ENCODE measurements around the gene UNC5C.

Gene UNC5C

DNA sequence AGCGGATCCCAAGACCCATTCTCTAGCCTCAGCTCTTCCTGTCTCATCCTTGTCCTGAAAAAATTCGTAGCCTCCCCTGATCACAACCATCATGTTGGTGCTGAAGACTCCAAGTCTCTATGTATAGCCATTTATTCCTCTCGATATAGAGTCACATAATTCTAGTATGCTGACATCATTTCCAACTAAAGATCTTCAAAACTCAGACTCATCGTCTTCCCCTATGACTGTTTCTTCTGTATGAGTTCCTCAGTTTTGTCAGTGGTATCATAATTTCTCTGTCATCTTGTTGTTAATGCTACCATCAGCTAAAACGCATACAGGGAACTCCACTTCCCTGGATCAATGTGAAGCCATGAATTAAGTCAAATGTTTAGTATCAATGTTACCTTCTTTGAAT lies 41.2 kb downstream of the UNC5C start:
- Histone ChIP-seq H3K27me3 (ENCODE audit: control insufficient read depth, insufficient read depth, low read length, poor library complexity, severe bottlenecking) (no peaks in the 10 kb centered on the region), H3K4me1 (ENCODE audit: control insufficient read depth, insufficient read depth, low read length) (no peaks in the 10 kb centered on the region), H3K9me3 (ENCODE audit: control insufficient read depth, low read length) (no peaks in the 10 kb centered on the region), H3K4me3 (ENCODE audit: insufficient read depth, low read depth, low read length) (no peak overlapping the region), H3K27ac (ENCODE audit: insufficient read depth, low read depth, low read length, poor library complexity, severe bottlenecking) (no peak overlapping the region), H3K36me3 (ENCODE audit: control insufficient read depth, insufficient read depth, low read length) (no peaks in the 10 kb centered on the region)
- WGBS, 2 experiments: 91 to 93% methylated on average over 5 of the region's 5 CpGs

DNA sequence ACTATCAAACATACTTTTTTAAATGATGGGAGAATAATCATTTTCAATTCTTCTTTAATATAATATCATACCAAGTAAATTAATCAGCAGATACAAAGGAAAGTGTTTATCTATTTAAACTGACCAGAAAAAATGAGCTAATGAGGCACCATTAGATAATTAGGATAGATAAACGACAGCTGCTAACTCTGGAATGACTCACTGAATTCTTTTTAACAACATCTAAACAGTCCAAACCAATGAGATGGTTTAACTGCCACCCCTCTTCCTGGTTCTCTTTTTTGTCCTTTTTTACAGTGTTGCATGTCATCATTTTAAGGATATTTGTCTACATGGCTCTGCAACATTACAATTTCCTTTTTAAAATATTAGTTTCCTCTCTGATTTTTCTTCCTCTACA lies 41.6 kb downstream of the UNC5C start:
- H3K36me3 ChIP-seq (ENCODE audit: control insufficient read depth, insufficient read depth, low read length): no peaks in the 10 kb centered on the region
- H3K27me3 ChIP-seq (ENCODE audit: control insufficient read depth, insufficient read depth, low read length, poor library complexity, severe bottlenecking): no peaks in the 10 kb centered on the region
- WGBS, 2 experiments: 80 to 93% methylated on average over 1 of the region's 1 CpG
- H3K4me1 ChIP-seq (ENCODE audit: control insufficient read depth, insufficient read depth, low read length): no peaks in the 10 kb centered on the region
- no peak overlapping the region for H3K27ac ChIP-seq (ENCODE audit: insufficient read depth, low read depth, low read length, poor library complexity, severe bottlenecking)
- no peak overlapping the region for H3K4me3 ChIP-seq (ENCODE audit: insufficient read depth, low read depth, low read length)
- no peaks in the 10 kb centered on the region for H3K9me3 ChIP-seq (ENCODE audit: control insufficient read depth, low read length)

DNA sequence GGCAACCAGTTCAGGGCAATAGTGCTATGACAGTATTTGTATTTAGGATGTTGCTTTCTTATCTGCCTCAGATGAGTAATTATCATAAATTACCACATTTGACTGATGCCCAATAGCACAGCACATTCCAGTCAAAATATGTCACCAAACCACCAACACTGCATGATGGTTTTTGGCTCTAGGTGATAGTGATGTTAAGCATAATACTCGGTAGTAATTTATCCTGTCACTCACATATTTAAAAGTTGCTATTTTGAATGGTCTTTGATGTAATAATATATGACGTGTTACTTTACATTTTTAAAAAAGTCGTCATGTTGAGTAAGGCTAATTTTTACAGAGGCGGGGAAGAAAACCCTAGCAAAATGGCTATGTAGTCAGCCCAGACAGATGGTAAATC lies 42.5 kb downstream of the UNC5C start:
- Histone ChIP-seq H3K36me3 (ENCODE audit: control insufficient read depth, insufficient read depth, low read length) (no peaks in the 10 kb centered on the region), H3K27ac (ENCODE audit: insufficient read depth, low read depth, low read length, poor library complexity, severe bottlenecking) (no peak overlapping the region), H3K4me3 (ENCODE audit: insufficient read depth, low read depth, low read length) (no peak overlapping the region), H3K27me3 (ENCODE audit: control insufficient read depth, insufficient read depth, low read length, poor library complexity, severe bottlenecking) (no peaks in the 10 kb centered on the region), H3K9me3 (ENCODE audit: control insufficient read depth, low read length) (no peaks in the 10 kb centered on the region), H3K4me1 (ENCODE audit: control insufficient read depth, insufficient read depth, low read length) (no peaks in the 10 kb centered on the region)
- 98 to 99% methylated on average over 3 of the region's 4 CpGs for WGBS, 2 experiments

DNA sequence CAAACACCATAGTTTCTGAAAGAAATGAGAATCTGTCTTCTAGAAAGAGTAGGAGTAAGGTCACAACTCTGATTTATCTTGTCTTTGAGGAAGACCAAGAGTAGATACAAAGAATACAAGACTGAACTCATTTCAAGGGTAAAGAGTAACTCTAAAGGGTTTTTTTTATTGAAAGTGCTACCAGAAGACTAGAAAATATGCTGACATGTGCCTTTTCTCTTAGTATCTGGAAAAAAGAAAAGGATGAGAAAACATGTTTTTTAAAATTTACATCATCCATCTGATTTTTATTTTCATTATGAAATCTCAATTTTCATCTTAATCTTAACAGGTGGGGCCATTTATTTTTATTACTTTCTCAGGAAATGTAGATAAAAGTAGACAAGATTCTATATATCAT lies 43.0 kb downstream of the UNC5C start:
- Histone ChIP-seq H3K4me3 (ENCODE audit: insufficient read depth, low read depth, low read length) (no peak overlapping the region), H3K9me3 (ENCODE audit: control insufficient read depth, low read length) (no peaks in the 10 kb centered on the region), H3K36me3 (ENCODE audit: control insufficient read depth, insufficient read depth, low read length) (no peaks in the 10 kb centered on the region), H3K27ac (ENCODE audit: insufficient read depth, low read depth, low read length, poor library complexity, severe bottlenecking) (peak overlapping the region; percentile 31), H3K27me3 (ENCODE audit: control insufficient read depth, insufficient read depth, low read length, poor library complexity, severe bottlenecking) (no peaks in the 10 kb centered on the region), H3K4me1 (ENCODE audit: control insufficient read depth, insufficient read depth, low read length) (no peaks in the 10 kb centered on the region)

DNA sequence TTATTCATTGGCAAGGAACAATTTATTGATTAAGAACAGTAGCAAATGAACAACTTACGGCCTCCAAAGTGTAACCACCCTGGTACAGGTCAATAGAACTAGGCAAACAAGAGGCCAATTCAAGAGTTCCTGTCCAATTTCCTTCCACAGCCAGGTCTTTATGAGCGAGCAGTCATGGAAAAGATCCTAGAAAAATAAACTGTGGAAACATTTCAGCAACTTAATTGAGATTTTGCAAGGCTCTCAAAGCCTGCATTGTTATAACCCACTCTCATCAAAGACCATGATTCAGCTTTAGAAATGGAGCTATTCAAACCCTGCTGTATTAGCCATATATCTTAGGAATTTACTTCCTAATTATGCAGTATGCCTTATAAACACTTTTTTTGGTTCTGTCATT lies 43.6 kb downstream of the UNC5C start:
- Histone ChIP-seq H3K27me3 (ENCODE audit: control insufficient read depth, insufficient read depth, low read length, poor library complexity, severe bottlenecking) (no peaks in the 10 kb centered on the region), H3K4me3 (ENCODE audit: insufficient read depth, low read depth, low read length) (no peak overlapping the region), H3K4me1 (ENCODE audit: control insufficient read depth, insufficient read depth, low read length) (no peaks in the 10 kb centered on the region), H3K9me3 (ENCODE audit: control insufficient read depth, low read length) (no peaks in the 10 kb centered on the region), H3K27ac (ENCODE audit: insufficient read depth, low read depth, low read length, poor library complexity, severe bottlenecking) (no peak overlapping the region), H3K36me3 (ENCODE audit: control insufficient read depth, insufficient read depth, low read length) (no peaks in the 10 kb centered on the region)
- 92 to 93% methylated on average over 2 of the region's 2 CpGs for WGBS, 2 experiments

DNA sequence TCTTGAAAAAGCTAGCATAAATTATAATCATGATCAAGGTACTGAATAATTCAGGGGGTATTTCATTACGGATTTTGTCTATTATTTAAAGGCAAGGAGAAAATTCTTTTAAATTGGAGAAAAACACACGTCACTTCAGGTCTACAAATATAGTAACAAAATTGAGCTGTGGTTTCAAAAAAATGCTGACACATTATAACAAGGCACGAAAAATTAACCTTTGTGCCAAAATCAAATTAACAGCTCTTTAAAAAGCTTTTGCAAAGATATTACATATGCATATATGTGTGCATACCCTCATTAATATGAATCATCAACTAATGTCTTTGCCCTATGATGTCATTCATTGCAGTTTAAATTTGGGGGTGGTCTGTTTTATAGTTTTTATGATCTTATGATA lies 44.3 kb downstream of the UNC5C start:
- 92 to 100% methylated on average over 3 of the region's 3 CpGs for WGBS, 2 experiments
- Histone ChIP-seq H3K4me3 (ENCODE audit: insufficient read depth, low read depth, low read length) (no peak overlapping the region), H3K27me3 (ENCODE audit: control insufficient read depth, insufficient read depth, low read length, poor library complexity, severe bottlenecking) (no peaks in the 10 kb centered on the region), H3K36me3 (ENCODE audit: control insufficient read depth, insufficient read depth, low read length) (no peaks in the 10 kb centered on the region), H3K27ac (ENCODE audit: insufficient read depth, low read depth, low read length, poor library complexity, severe bottlenecking) (no peak overlapping the region), H3K9me3 (ENCODE audit: control insufficient read depth, low read length) (no peaks in the 10 kb centered on the region), H3K4me1 (ENCODE audit: control insufficient read depth, insufficient read depth, low read length) (no peaks in the 10 kb centered on the region)

DNA sequence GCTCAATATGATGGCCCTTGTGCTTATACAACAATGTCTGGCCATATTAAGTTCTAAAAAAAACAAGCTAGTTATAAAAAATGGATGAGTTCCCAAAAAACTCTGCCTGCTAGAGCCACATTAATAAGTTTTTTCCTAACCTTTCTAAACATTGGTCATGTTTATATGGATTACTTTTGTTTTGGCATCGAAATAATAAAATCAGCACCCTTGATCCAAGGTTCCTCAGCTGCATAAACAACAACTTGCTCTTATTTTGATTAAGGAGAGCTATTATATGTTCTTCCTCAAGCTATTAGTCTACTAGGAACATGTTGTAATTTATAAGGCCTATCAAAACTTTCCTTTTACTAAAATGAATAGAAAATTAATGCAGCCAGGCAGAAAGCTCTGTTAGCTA lies 48.4 kb downstream of the UNC5C start:
- Histone ChIP-seq H3K9me3 (ENCODE audit: control insufficient read depth, low read length) (no peaks in the 10 kb centered on the region), H3K27me3 (ENCODE audit: control insufficient read depth, insufficient read depth, low read length, poor library complexity, severe bottlenecking) (no peaks in the 10 kb centered on the region), H3K27ac (ENCODE audit: insufficient read depth, low read depth, low read length, poor library complexity, severe bottlenecking) (no peak overlapping the region), H3K36me3 (ENCODE audit: control insufficient read depth, insufficient read depth, low read length) (no peaks in the 10 kb centered on the region), H3K4me1 (ENCODE audit: control insufficient read depth, insufficient read depth, low read length) (no peaks in the 10 kb centered on the region), H3K4me3 (ENCODE audit: insufficient read depth, low read depth, low read length) (no peak overlapping the region)
- no CpG with 5 or more reads among the region's 1 CpG for WGBS, 2 experiments

DNA sequence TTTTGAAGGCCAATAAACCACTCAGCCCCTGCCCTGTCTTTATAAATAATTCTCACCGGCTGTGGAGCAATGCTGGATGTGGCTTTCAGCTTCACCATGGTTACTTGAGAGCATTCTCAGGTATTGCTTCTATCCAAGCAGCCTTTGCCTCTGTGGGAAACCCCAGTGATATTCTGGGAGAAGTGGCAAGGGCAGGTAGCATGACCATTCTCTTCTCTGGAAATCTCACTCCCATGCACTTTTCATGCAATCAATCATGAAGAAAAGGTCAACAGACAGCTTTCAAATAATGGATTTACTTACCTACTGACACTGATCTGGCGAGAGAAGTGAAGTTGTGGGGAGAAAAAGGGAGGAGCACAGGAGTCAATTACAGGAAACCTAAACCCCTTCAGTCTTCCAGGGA lies 49.5 kb downstream of the UNC5C start:
- Histone ChIP-seq H3K4me1 (ENCODE audit: control insufficient read depth, insufficient read depth, low read length) (no peaks in the 10 kb centered on the region), H3K27me3 (ENCODE audit: control insufficient read depth, insufficient read depth, low read length, poor library complexity, severe bottlenecking) (no peaks in the 10 kb centered on the region), H3K9me3 (ENCODE audit: control insufficient read depth, low read length) (no peaks in the 10 kb centered on the region), H3K36me3 (ENCODE audit: control insufficient read depth, insufficient read depth, low read length) (no peaks in the 10 kb centered on the region), H3K4me3 (ENCODE audit: insufficient read depth, low read depth, low read length) (no peak overlapping the region), H3K27ac (ENCODE audit: insufficient read depth, low read depth, low read length, poor library complexity, severe bottlenecking) (no peak overlapping the region)
- WGBS, 2 experiments: 82 to 95% methylated on average over 1 to 2 of the region's 2 CpGs

DNA sequence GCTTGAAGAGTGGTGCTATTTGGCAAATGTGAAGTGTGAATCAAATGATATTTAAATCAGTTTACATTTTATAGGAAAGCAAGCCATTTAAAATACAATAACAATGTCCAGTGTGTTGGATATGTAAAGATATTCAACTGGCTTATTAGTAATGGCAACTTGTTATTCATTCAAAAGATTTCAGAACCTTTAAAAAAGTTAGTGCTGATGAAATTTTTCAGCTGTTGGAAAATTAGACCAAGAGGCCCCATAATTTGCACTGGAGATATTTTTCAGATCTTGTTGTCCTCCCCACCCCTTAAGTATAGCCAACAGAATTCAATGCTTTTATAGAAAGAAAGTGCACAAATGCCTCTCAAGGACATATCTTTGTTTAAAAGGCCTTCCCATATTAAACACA lies 54.6 kb downstream of the UNC5C start:
- Histone ChIP-seq H3K9me3 (ENCODE audit: control insufficient read depth, low read length) (no peaks in the 10 kb centered on the region), H3K36me3 (ENCODE audit: control insufficient read depth, insufficient read depth, low read length) (no peaks in the 10 kb centered on the region), H3K4me1 (ENCODE audit: control insufficient read depth, insufficient read depth, low read length) (no peaks in the 10 kb centered on the region), H3K27me3 (ENCODE audit: control insufficient read depth, insufficient read depth, low read length, poor library complexity, severe bottlenecking) (no peaks in the 10 kb centered on the region), H3K27ac (ENCODE audit: insufficient read depth, low read depth, low read length, poor library complexity, severe bottlenecking) (no peak overlapping the region), H3K4me3 (ENCODE audit: insufficient read depth, low read depth, low read length) (no peak overlapping the region)

DNA sequence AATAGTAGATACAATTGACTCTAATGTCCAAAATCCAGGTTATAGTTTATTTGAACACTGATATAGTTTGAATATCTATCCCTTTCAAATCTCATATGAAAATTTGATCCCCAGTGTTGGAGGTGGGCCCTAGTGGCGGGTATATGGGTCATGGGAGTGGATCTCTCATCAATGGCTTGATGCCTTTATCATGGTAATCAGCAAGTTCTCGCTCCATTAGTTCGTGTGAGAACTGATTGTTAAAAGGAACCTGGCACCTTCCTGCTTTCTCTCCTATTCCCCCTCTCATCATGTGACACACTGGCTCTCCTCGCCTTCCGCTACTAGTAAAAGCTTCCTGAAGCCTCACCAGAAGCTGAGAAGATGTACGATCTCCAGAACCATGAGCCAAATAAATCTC lies 70.1 kb downstream of the UNC5C start:
- Histone ChIP-seq H3K4me3 (ENCODE audit: insufficient read depth, low read depth, low read length) (no peak overlapping the region), H3K27ac (ENCODE audit: insufficient read depth, low read depth, low read length, poor library complexity, severe bottlenecking) (no peak overlapping the region), H3K27me3 (ENCODE audit: control insufficient read depth, insufficient read depth, low read length, poor library complexity, severe bottlenecking) (no peaks in the 10 kb centered on the region), H3K4me1 (ENCODE audit: control insufficient read depth, insufficient read depth, low read length) (no peaks in the 10 kb centered on the region), H3K36me3 (ENCODE audit: control insufficient read depth, insufficient read depth, low read length) (no peaks in the 10 kb centered on the region), H3K9me3 (ENCODE audit: control insufficient read depth, low read length) (no peaks in the 10 kb centered on the region)
- 86 to 88% methylated on average over 6 of the region's 6 CpGs for WGBS, 2 experiments

DNA sequence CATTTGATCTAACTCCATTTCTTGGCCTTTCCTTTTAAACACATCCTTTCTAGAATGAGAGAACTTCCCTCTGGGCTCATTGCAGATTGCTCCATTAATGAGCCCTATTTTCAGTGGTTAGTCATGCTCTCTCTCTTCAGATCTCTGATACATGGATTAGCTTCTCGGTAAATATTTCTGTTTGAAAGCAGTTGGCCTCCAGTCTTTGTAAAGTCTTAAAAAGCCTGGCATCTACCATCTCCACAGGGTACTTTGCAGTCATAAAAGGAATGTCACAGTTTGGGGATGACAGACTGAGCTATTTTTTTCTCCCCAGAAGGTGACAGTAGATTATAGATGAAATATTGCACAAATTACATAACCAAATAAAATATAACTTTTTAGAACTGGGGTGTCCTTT lies 72.7 kb downstream of the UNC5C start:
- Histone ChIP-seq H3K36me3 (ENCODE audit: control insufficient read depth, insufficient read depth, low read length) (no peaks in the 10 kb centered on the region), H3K4me3 (ENCODE audit: insufficient read depth, low read depth, low read length) (no peak overlapping the region), H3K27me3 (ENCODE audit: control insufficient read depth, insufficient read depth, low read length, poor library complexity, severe bottlenecking) (no peaks in the 10 kb centered on the region), H3K27ac (ENCODE audit: insufficient read depth, low read depth, low read length, poor library complexity, severe bottlenecking) (no peak overlapping the region), H3K9me3 (ENCODE audit: control insufficient read depth, low read length) (no peaks in the 10 kb centered on the region), H3K4me1 (ENCODE audit: control insufficient read depth, insufficient read depth, low read length) (no peaks in the 10 kb centered on the region)
- WGBS, 2 experiments: 20 to 44% methylated on average over 1 of the region's 1 CpG

Data from ectodermal cell (in vitro differentiated cells).